ENCODE data around the gene PRR35.

PRR35 gene

DNA sequence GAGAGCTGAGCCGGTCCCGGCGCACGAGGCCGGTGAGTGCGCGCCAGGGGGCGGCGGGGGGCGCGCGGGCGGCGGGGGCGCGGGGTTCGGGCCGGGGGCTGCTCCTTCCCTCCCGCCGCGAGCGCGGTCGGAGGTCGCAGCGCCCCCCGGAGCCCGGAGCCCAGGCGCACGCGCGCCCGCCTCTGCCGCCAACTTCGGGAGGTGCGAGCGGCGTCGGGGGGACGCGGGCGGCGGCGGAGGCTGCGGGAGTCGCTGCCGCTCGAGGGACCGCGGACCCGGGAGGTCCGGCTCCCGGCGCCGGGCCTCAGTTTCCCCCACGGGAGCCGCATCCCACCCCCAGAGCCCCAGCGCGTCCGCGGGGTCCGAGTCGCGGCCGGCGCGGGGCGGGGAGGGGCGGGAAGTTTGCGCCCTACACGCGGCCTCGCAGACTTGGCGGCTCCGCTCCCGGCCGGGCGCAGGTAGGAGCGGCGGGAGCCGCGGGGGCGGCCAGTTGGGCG lies at the start of gene PRR35:
Gene PRR35, plus strand, starts transcription at position 191 of the 497 bp plus-strand sequence. CDS start 2,901 bp downstream, outside the sequence.
- DNase-seq (ENCODE audit: low read depth), result no peak
- TF ChIP-seq, protein P1, sequence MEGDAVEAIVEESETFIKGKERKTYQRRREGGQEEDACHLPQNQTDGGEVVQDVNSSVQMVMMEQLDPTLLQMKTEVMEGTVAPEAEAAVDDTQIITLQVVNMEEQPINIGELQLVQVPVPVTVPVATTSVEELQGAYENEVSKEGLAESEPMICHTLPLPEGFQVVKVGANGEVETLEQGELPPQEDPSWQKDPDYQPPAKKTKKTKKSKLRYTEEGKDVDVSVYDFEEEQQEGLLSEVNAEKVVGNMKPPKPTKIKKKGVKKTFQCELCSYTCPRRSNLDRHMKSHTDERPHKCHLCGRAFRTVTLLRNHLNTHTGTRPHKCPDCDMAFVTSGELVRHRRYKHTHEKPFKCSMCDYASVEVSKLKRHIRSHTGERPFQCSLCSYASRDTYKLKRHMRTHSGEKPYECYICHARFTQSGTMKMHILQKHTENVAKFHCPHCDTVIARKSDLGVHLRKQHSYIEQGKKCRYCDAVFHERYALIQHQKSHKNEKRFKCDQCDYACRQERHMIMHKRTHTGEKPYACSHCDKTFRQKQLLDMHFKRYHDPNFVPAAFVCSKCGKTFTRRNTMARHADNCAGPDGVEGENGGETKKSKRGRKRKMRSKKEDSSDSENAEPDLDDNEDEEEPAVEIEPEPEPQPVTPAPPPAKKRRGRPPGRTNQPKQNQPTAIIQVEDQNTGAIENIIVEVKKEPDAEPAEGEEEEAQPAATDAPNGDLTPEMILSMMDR (conservative IDR thresholded peaks at IDR 0.05; ENCODE audit: low read depth, low read length), result no peak
- no peak within 1 kb of the TSS for H3K4me3 ChIP-seq (ENCODE audit: low read length)

DNA sequence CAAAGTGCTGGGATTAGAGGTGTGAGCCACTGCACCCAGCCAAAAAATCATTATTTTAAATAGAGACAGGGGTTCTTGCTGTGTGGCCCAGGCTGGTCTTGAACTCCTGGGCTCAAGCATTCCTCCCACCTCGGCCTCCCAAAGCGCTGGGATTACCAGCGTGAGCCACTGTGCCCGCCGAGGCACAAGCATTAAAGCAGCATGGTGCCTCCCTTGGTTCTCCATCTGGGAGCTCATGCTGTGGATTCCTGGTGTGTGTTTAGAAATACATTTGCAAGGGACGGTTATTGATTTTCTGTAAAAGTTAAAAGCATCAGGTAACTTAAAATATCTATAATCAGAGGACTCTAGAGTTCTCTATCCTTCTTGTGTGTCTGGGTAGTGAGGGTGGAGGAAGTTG lies 47.4 kb upstream of the PRR35 start:
- H3K4me3 ChIP-seq (ENCODE audit: low read length), result no peak overlapping the region
- no peak for DNase-seq (ENCODE audit: low read depth)
- TF ChIP-seq, protein P1 (conservative IDR thresholded peaks at IDR 0.05; ENCODE audit: low read depth, low read length), result no peak

DNA sequence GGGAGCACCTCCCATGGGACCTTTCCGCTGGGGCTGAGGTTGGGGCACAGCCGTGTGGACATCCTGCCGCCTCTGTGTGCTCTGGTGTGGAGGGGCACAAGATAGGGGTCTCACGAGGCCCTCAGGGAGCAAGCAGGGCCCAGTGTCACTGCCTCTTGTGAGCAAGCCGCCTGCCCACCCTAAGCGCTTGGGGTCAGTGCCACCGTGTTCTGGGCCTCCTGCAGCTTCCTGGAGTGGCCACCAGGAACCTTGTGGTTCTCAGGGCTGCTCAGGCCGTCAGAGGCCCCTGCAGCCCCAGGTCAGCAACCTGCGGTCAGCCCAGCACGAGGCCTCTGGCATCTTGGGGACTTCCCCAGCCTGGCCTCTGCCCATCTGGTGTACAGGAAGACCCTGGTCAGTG lies 46.2 kb upstream of the PRR35 start:
- DNase-seq (ENCODE audit: low read depth), result no peak
- no peak overlapping the region for H3K4me3 ChIP-seq (ENCODE audit: low read length)
- TF ChIP-seq, protein P1 (conservative IDR thresholded peaks at IDR 0.05; ENCODE audit: low read depth, low read length), result no peak

DNA sequence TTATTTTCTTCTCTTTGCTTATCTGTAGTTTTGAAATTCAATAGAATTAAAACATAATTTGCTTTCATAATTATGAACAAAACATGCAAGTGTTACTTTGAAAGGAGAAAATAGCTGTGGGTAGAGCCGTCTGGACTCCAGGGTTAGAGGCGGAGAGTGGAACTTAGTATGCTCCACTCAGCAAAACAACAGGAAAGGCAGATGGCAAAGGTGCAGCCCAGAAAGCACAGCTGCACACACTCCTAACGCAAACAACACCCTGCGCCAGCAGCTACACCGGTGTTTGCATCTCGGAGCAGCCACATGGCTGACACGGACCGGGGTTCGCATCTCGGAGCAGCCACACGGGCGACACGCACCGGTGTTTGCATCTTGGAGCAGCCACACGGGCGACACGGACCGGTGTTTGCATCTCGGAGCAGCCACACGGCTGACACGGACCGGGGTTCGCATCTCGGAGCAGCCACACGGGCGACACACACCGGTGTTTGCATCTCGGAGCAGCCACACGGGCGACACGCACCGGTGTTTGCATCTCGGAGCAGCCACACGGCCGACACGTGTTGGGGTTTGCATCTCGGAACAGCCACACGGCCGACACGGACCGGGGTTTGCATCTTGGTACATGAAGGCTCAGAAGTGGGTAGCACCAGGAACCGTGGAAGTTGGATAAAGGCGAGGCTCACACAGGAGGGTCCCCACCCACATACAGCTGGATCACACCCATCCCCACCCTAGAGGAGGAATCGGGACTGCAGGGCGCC lies 44.8 kb upstream of the PRR35 start:
- no peak for DNase-seq (ENCODE audit: low read depth)
- TF ChIP-seq, protein P1 (conservative IDR thresholded peaks at IDR 0.05; ENCODE audit: low read depth, low read length), result no peak
- H3K4me3 ChIP-seq (ENCODE audit: low read length), result no peak overlapping the region

DNA sequence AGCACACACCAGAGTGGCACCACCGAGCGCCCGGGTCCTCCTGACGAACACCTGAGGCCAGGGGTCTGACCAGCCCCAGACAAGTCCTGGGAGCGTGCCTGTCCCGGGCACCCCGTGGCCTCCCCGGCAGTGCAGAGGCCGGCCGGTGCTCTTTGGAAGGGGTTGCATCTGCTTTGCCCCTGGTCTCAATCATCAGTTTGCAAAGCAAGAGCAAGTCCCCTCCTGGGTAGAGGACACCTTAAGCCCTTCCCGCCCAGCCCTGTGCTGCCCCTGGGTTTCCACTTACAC lies 44.3 kb upstream of the PRR35 start:
- no peak overlapping the region for H3K4me3 ChIP-seq (ENCODE audit: low read length)
- TF ChIP-seq, protein P1 (conservative IDR thresholded peaks at IDR 0.05; ENCODE audit: low read depth, low read length), result no peak
- DNase-seq (ENCODE audit: low read depth), result no peak

DNA sequence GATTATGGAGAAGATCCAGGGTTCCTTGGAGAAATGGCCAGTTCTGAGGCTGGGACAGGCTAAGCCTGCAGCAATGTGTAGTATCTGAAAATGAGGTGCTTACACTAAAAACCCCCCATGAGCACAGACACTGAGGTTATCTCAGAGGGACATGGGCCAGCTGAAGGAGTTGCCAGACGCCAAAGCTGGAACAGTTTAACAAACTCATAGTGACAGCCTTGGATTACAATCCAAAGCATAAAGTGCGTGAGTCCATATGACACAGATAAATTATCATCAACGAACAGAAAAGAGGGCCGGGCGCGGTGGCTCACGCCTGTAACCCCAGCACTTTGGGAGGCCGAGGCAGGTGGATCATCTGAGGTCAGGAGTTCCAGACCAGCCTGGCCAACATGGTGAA lies 43.9 kb upstream of the PRR35 start:
- TF ChIP-seq, protein P1 (conservative IDR thresholded peaks at IDR 0.05; ENCODE audit: low read depth, low read length), result no peak
- no peak overlapping the region for H3K4me3 ChIP-seq (ENCODE audit: low read length)
- DNase-seq (ENCODE audit: low read depth), result no peak

DNA sequence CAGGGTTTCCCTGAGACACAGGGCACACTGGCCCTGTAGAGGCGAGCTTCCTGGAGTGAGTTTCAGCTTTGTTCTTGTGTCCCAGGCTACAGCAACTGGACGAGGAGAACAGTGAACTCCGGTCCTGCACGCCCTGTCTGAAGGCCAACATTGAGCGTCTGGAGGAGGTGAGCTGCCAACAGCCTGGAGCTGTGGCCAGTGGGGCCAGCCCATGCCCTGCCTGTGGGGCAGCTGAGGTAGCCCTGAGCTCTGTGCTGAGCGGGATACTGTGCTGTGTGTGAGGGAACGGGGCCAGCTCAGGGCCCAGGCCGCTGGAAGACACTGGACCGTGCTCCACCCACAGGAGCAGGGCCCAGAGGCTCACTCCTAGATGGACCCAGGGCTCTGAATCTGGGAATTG lies 41.3 kb upstream of the PRR35 start:
- H3K4me3 ChIP-seq (ENCODE audit: low read length), result no peak overlapping the region
- TF ChIP-seq, protein P1 (conservative IDR thresholded peaks at IDR 0.05; ENCODE audit: low read depth, low read length), result no peak
- DNase-seq (ENCODE audit: low read depth), result no peak
